ENCODE measurements around the gene B3GNT9. TPM values are rescaled to one million over a fixed set of nuclear protein-coding genes. Genes with fewer than 3 reads are reported as not detected.

Gene B3GNT9
- polyA plus RNA-seq, 1 donor from 2014 or later = not detected

DNA sequence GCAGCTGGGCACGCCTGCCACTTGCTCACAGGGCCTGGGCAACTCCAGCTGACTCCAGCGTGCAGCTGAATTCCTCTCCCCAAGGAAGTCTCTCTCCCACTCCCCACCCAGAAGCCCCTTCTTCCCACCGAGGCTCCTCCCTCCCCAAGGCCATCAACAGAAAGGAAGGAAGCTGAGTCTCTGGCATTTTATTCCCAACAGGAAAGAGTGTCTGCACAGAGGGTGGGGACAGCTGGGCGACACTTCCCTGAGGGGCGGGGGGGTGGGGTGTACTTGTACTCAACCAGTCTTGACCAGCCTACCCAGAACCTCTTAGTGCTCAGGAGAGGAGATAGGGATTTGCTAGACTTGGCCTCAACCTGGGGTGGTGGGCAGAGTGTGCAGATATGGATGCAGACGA is 39.2 kb upstream of the B3GNT9 start, which contains the start of gene EXOC3L1:
TSS of gene EXOC3L1 (minus strand) at position 96 of the 400 bp plus-strand sequence. CDS start 460 bp downstream, outside the sequence.
- H3K4me3 ChIP-seq (ENCODE audit: low read length) = no peak within 1 kb of the TSS
- H3K9me3 ChIP-seq (ENCODE audit: low read length) = no peaks in the 10 kb centered on the region
- no peak within 1 kb of the TSS for H3K27ac ChIP-seq (ENCODE audit: low read length)
- H3F3A ChIP-seq (ENCODE audit: insufficient read depth, low read length, poor library complexity, severe bottlenecking) = no peaks in the 10 kb centered on the region
- no peak within 1 kb of the TSS for H2AFZ ChIP-seq (ENCODE audit: low read depth, low read length)
- no peak within 1 kb of the TSS for H3K4me2 ChIP-seq (ENCODE audit: low read length)
- no peak for TF ChIP-seq TAF1 (IDR thresholded peaks at IDR 0.05; ENCODE audit: low read depth)
- TF ChIP-seq, protein P1, sequence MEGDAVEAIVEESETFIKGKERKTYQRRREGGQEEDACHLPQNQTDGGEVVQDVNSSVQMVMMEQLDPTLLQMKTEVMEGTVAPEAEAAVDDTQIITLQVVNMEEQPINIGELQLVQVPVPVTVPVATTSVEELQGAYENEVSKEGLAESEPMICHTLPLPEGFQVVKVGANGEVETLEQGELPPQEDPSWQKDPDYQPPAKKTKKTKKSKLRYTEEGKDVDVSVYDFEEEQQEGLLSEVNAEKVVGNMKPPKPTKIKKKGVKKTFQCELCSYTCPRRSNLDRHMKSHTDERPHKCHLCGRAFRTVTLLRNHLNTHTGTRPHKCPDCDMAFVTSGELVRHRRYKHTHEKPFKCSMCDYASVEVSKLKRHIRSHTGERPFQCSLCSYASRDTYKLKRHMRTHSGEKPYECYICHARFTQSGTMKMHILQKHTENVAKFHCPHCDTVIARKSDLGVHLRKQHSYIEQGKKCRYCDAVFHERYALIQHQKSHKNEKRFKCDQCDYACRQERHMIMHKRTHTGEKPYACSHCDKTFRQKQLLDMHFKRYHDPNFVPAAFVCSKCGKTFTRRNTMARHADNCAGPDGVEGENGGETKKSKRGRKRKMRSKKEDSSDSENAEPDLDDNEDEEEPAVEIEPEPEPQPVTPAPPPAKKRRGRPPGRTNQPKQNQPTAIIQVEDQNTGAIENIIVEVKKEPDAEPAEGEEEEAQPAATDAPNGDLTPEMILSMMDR (IDR thresholded peaks at IDR 0.05; ENCODE audit: poor library complexity, severe bottlenecking) = no peak
- no peak for TF ChIP-seq SMC3 (conservative IDR thresholded peaks at IDR 0.05; ENCODE audit: poor library complexity)
- no peak for TF ChIP-seq RAD21 (conservative IDR thresholded peaks at IDR 0.05)
- TF ChIP-seq EZH2 (IDR thresholded peaks at IDR 0.05; ENCODE audit: borderline replicate concordance, insufficient read depth, low read length, poor library complexity, severe bottlenecking) = no peak
- TF ChIP-seq, protein P2, sequence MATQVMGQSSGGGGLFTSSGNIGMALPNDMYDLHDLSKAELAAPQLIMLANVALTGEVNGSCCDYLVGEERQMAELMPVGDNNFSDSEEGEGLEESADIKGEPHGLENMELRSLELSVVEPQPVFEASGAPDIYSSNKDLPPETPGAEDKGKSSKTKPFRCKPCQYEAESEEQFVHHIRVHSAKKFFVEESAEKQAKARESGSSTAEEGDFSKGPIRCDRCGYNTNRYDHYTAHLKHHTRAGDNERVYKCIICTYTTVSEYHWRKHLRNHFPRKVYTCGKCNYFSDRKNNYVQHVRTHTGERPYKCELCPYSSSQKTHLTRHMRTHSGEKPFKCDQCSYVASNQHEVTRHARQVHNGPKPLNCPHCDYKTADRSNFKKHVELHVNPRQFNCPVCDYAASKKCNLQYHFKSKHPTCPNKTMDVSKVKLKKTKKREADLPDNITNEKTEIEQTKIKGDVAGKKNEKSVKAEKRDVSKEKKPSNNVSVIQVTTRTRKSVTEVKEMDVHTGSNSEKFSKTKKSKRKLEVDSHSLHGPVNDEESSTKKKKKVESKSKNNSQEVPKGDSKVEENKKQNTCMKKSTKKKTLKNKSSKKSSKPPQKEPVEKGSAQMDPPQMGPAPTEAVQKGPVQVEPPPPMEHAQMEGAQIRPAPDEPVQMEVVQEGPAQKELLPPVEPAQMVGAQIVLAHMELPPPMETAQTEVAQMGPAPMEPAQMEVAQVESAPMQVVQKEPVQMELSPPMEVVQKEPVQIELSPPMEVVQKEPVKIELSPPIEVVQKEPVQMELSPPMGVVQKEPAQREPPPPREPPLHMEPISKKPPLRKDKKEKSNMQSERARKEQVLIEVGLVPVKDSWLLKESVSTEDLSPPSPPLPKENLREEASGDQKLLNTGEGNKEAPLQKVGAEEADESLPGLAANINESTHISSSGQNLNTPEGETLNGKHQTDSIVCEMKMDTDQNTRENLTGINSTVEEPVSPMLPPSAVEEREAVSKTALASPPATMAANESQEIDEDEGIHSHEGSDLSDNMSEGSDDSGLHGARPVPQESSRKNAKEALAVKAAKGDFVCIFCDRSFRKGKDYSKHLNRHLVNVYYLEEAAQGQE (IDR thresholded peaks at IDR 0.05; ENCODE audit: borderline replicate concordance) = no peak
- TF ChIP-seq POLR2AphosphoS5 (IDR thresholded peaks at IDR 0.05) = no peak
- no peak for TF ChIP-seq MXI1 (conservative IDR thresholded peaks at IDR 0.05; ENCODE audit: poor library complexity, severe bottlenecking)
- TF ChIP-seq EP300 (conservative IDR thresholded peaks at IDR 0.05; ENCODE audit: poor library complexity, severe bottlenecking) = no peak
- H3K36me3 ChIP-seq (ENCODE audit: insufficient read depth, low read length) = no peaks in the 10 kb centered on the region
- H3K79me2 ChIP-seq (replicated peaks; ENCODE audit: insufficient read depth, low read length) = peaks cover 15% of the 10 kb centered on the region
- no peaks in the 10 kb centered on the region for H4K20me1 ChIP-seq (ENCODE audit: insufficient read depth)
- no peaks in the 10 kb centered on the region for H3K9me2 ChIP-seq (ENCODE audit: insufficient read depth, low read length)
- H3K9ac ChIP-seq (ENCODE audit: low read length) = no peak within 1 kb of the TSS
- no peaks in the 10 kb centered on the region for H3K27me3 ChIP-seq (ENCODE audit: insufficient read depth, low read depth, low read length)

DNA sequence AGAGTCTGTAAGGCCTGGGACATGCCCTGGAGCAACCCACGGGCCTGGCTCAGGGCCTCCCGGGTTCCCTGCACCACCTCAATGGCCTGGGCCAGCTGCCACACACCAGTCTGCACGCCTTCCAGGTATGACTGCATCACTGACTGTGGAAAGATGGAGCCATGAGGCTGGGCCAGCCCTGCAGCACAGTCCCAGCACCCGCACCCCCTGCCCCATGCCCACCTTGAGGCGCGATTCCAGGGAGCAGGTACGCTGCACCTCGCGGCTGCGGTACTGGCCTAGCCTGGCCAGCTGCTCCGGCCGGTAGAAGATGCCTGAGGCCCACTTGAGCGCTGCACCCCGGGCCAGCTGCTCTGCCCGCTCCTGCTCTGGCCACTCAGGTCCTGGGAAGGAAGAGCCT is 38.0 kb upstream of the B3GNT9 start:
- no peaks in the 10 kb centered on the region for H3K36me3 ChIP-seq (ENCODE audit: insufficient read depth, low read length)
- H3F3A ChIP-seq (ENCODE audit: insufficient read depth, low read length, poor library complexity, severe bottlenecking) = no peaks in the 10 kb centered on the region
- H3K4me2 ChIP-seq (ENCODE audit: low read length) = no peak overlapping the region
- no peak overlapping the region for H3K4me3 ChIP-seq (ENCODE audit: low read length)
- H3K27ac ChIP-seq (ENCODE audit: low read length) = no peak overlapping the region
- TF ChIP-seq, protein P1 (IDR thresholded peaks at IDR 0.05; ENCODE audit: poor library complexity, severe bottlenecking) = no peak
- TF ChIP-seq, protein P2 (IDR thresholded peaks at IDR 0.05; ENCODE audit: borderline replicate concordance) = no peak
- TF ChIP-seq EZH2 (IDR thresholded peaks at IDR 0.05; ENCODE audit: borderline replicate concordance, insufficient read depth, low read length, poor library complexity, severe bottlenecking) = no peak
- no peak for TF ChIP-seq SMC3 (conservative IDR thresholded peaks at IDR 0.05; ENCODE audit: poor library complexity)
- TF ChIP-seq RAD21 (conservative IDR thresholded peaks at IDR 0.05) = no peak
- no peak for TF ChIP-seq POLR2AphosphoS5 (IDR thresholded peaks at IDR 0.05)
- peaks cover 15% of the 10 kb centered on the region for H3K79me2 ChIP-seq (replicated peaks; ENCODE audit: insufficient read depth, low read length)
- H3K9me3 ChIP-seq (ENCODE audit: low read length) = no peaks in the 10 kb centered on the region
- no peaks in the 10 kb centered on the region for H3K9me2 ChIP-seq (ENCODE audit: insufficient read depth, low read length)
- H2AFZ ChIP-seq (ENCODE audit: low read depth, low read length) = no peak overlapping the region
- no peaks in the 10 kb centered on the region for H3K27me3 ChIP-seq (ENCODE audit: insufficient read depth, low read depth, low read length)
- no peaks in the 10 kb centered on the region for H4K20me1 ChIP-seq (ENCODE audit: insufficient read depth)
- no peak overlapping the region for H3K9ac ChIP-seq (ENCODE audit: low read length)

Data from neural cell (in vitro differentiated cells).